Activated CD4-positive, alpha-beta T cell treated with anti-CD3 and anti-CD28 coated beads for 4 hours (primary cell): ENCODE measurements around the gene SNRPB2.

Experiments
- DNase-seq, 2 donors: peaks; one replicate each; pipeline ENCODE4 v3.0.0-alpha.2; 2020

Gene SNRPB2

DNA sequence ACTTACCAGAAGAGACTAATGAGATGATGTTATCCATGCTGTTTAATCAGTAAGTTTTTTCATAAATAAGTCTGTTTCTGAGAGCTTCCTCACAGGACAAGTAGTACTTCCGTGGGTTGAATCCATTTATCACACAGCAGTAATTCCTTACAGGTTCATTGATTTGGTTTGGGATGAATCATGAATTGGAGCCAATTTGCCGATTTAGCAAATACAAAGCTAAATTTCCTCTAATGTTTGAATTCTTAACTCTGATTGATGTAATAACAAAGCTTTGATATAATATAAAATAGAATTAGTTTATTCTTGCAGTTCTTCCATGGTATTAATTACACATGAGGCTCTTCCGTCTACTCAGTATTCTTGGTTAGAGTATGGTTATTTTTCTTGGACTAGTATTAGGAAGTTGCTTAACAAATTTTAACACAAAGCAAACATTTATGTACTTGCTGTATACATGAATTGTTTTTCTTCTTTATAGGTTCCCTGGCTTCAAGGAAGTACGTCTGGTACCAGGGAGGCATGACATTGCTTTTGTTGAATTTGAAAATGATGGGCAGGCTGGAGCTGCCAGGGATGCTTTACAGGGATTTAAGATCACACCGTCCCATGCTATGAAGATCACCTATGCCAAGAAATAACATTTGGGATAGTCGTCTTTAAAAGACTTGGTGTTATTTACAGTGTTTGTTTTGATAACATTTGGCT lies 10.7 kb downstream of the SNRPB2 start:
- no peak for DNase-seq

DNA sequence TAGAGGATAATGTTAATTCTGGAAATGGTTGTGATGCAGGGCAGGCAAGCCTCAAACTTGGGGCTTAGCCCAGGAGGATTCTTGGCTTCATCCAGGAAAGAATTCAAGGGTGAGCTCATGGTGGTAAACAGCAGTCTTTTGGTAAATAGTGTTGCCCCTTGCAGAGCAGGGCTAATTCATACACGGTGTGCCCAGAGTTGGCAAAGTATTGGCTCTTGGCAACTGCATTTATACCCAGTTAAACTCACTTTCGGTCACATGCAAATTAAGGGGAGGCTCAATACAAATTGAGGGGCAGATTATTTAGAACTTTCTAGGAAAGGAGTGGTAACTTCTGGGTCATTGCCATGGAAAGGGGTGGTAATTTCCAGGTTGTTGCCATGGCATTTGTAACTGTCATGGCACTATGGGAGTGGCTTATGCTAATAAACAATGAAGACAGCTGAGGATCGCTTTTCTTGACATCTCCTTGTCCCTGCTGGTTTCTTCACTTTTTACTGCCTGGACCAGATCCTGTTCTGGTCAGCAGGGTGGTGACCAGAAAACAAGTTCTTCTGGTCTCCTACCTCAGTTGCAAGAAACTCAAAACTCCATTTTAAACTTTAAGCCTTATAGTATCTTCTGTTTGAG lies 14.5 kb downstream of the SNRPB2 start:
- DNase-seq: no peak

DNA sequence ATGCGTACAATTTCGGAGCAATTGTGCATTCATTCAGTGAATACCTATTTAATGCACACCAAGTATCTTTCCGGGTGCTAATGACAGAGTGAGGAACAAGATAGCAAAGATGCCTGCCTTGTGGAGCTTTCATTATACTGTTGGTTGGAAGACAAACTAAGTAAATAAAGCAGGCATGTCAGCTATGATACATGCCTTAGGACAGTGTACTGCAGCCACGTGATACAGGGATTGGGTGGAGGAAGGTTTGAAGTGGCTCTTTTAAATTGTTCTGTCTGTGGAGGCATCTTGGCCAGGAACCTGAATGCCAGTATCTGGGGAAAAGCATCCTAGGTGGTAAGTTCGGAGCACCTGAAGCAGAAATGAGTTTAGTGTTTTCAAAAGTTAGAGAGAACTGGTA lies 15.4 kb downstream of the SNRPB2 start:
- no peak for DNase-seq

DNA sequence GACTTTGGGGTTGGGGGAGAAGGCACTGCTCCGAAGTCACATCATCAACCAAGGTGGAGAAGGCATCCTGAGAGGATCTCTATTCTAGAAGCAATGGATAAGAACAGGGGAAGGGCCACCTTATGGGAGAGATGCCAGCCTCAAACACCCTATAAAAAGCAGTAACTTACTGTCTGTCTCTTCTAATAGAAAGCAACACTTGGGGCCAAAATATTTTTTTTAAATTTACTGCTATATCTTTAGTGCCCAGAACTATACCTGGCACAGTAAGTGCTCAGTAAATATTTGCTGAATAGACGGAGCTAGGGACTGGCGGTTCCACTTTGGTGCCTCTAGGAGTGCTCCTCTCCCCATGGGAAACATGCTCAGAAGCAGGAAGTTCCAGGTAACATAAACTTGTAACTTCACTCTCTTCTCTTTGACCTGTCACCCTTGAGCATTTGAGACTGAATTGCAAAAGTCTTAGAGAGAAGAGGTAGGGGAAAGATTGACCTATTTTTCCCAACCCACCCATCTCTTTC lies 17.5 kb downstream of the SNRPB2 start:
- DNase-seq: no peak

DNA sequence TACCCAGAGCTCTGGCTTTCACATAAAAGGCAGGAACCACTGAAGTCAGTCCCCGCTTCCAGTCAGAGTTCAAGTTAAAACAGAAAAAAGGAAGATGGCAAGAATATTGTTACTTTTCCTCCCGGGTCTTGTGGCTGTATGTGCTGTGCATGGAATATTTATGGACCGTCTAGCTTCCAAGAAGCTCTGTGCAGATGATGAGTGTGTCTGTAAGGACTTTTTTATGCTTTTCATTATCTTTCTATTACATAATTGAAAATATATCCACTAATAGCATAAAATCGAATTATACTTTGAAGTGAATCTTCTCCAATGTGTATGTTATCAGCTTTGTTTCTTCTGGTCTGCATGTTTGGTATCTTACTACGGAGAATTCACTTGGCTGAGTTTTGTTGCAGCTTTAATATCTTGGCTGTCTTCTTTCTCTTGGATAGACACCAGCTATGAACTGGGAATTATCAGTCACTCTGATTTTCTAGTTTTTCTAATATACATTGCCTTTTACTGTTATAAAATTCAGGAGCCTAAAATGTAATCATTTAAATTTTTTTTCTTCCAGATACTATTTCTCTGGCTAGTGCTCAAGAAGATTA lies 18.6 kb downstream of the SNRPB2 start, which contains the start of gene OTOR:
TSS of gene OTOR (plus strand) at position 51 of the 593 bp plus-strand sequence. CDS start at position 95, 44 bp downstream.
- no peak for DNase-seq

DNA sequence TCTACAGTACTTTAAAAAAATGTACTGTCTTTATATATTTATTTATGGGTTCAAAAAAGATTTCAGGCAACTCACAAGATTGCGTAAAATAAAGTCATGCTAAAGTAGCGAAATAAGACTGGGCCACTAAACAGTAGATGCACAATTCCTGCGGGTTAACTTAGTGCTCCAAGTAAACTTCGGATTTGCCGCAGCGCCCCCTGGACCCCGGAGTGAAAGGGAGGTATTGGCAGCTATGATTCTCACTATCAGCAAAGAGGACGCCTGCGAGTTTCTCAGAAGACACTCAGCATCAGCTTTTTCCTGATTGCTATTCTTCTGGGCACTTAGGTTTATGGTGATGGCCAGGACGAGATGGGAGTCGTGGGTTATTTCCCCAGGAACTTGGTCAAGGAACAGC lies 19.7 kb downstream of the SNRPB2 start:
- DNase-seq: no peak

DNA sequence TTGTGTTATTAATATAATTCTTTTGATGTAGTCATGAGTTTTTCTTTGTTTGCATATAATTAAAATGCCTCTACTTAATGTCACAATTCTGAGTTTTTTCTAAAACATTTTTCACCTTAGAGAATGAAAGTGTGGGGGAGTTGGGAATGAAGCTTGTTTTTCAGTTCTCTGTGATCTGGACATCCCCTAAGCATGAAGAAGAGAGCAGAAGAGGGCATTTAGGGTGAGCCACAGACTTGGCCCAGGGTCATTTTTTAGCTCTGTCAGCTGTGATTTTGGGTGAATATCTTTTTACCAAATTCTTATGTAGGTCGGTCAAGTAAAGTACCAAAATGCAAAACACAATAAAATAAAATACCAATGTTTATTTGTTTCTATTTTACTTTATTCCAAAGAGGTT lies 22.3 kb downstream of the SNRPB2 start:
- no peak for DNase-seq

DNA sequence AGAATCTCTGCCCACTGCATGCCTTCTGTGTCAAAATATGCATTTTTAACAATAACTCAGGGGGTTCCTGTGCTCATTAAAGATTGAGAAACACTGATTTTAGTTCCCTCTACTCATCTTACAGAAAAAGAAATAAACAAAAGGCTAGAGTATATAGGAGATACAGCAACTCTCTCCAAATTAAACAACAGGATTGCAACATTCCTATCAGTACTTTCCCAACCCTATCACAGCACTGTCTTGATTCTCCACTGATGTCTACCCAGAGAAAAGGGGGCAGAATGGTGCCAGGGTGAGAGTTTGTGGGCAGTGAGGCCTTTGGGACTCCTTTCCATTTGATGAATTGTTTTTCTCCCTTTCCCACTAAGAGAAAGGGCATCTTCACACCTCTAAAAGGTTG lies 23.1 kb downstream of the SNRPB2 start:
- no peak for DNase-seq

DNA sequence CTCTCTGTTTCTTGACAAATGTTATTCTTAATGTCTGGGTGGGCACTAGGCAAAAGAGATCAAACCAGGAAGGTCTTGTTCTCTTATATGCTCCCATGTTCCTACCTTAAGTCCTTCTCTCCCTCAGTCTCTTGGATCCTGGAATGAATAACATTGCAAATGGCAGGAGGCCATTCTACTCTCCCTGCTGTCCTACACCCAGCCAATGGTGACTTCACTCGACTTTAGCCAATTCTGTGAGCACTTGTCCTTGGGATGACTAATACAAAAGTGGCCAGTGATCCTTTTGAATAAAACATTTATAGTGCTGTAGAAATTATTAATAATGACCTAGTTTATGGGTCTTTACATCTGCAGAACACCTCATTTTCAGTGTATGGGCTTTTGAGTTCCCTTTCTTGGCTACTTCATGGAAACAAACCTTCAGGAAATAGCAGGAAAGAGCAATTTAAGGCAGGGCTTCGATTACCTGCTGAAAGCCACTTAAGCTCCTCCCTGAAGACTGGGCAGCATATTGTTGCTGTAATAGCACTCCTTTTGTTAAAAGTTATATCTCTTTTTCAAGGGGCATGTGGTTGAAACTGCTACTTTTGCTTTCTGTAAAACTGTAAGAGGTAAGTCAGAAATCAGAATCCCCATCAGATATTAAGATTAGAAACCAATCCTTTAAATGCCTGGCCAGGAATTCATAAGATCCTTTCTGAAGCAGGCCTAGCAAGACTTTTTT lies 28.8 kb downstream of the SNRPB2 start:
- DNase-seq: no peak

DNA sequence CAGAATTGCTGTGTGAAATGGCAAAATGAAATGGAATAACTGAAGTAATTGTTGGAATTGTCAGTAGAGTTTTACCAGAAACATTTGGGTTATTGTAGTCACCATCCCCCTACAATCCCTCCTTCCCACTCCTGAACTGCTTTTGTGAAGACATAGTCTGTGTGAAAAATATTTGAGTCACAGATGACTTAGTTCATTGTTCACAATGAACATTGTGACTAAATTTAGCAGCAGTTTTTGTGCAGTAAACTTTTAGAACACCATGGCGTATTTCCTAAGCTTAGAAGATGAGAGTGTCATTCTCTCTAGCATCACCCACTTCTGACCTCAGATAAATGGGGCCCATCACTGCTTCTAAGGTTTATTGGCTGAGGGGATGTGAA lies 29.3 kb downstream of the SNRPB2 start:
- DNase-seq: no peak

DNA sequence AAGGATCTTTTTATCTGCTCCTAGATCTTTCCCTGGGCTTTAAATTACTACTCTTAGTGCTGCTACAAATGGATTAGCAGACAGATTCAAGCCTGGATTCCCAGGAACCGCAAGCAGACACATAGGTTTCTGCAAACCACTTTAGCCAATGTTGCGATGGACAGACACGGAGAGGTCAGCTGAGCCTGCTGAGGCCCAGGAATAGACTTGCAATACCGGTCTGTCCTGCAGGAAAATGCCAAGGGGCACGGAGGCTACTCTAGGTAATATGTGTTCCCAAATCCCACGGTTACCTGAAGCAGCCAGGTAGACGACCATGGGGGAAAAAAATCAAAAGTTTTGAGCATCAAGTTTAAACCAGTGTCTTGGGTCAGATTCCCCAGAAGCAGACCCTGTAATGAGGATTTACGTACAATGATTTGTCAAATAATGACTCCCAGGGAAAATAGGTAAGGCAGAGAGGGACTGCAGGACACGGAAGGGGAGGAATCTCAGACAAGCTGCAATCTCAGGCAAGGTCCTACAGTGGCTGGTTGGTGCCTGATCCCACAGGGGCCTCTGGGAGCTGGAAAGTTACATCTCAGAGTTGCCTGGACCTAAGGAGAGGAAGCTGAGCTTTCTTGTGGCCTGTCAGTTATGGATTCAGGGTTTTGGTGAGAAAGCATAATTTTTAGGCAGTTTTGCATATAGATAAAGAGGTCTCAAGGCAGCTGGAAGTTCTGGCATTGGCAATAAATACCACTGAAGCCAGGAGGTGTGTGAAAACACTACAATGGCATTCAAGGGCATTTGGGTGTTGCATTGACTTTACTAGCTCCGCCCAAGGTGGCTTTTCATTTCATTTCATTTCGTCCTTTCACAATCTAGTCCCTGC lies 30.8 kb downstream of the SNRPB2 start:
- no peak for DNase-seq

DNA sequence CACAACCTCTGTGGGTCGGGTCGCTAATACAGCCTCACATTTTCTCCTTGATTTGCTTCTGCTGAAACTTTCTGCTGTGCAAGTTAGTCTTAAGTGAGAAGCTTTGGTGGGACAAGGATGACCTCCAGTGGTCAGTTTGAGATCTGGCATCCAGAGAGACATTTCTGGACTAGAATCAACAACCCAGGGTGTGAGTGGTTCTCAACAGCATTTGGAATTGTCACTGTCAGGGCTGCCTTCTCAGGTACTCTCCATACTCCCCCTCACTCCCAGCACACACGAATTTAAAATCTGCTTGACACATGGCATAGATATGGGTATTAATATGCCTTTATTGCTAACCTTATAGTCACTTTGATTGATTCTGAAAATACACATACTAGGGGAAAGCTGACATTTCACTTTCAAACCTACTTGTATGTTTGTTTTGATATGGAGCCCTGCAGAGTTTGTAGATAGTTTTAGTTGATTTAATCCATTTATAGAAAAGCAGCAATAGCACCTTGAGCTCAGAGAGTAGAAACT lies 31.5 kb downstream of the SNRPB2 start:
- peak; percentile 13 to 52 for DNase-seq

DNA sequence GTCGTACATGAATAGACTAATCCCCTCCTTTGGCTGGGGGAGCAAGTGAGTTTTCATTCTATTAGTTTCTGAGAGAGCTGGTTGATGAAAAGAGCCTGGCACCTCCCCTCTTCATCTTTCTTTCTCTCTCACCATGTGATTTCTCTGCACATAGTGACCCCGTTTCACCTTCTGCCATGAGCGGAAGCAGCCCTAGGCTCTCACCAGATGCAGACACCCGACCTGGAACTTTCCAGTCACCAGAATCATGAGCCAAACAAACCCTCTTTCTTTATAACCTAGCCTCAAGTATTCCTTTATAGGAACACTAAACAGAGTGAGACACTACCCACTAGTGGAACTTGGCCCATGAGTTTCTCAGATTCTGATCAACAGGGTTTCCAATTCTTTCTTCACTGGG lies 34.7 kb downstream of the SNRPB2 start:
- DNase-seq: no peak

DNA sequence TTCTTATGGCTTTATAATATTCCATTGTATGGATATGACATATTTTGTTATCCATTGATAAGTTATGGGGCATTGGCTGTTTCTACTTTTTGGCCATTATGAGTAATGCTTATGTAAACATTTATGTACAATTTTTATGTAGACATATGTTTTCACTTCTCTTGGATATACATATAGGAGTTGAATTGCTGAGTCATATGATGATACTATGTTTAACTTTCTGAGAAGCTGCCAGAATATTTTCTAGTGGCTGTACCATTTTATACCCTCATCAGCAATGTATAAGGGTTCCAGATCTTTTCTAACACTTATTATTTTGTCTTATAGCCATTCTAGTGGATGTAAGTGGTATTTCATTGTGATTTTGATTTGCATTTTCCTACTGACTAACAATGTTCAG lies 41.4 kb downstream of the SNRPB2 start:
- DNase-seq: no peak

DNA sequence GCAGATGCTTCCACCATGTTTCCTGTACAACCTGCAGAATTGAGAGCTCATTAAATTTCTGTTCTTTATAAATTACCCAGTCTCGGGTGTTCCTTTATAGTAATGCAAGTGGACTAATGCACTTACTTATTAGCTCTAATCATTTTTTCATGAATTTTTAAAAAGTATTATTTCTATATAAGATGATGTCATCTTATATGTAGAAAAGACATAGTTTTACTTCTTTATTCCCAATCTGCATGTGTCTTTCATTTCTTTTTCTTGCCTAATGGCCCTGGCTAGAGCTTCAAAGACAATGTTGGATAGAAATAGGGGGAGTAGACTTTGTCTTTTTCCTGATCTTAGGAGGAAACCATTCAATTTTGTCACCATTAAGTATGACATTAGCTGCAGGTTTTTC lies 46.1 kb downstream of the SNRPB2 start:
- no peak for DNase-seq

DNA sequence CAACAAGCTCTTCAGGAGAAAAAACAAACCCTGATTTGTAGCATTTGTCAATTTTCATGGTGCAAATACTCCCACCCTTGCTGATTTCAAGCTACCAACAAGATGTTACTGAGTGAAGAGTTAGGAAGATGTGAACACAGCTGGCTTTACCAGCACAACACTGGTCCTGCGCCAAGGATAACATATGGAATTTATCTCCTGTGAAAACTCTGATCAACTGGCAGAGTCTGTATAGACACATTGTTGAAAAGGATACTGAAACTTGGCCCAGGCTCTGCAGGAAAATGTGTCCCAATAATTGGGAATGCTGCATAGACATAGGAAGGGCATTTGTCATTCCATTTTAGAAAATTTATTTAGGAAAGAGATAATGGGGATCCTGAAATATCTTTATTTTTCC lies 47.3 kb downstream of the SNRPB2 start:
- no peak for DNase-seq

DNA sequence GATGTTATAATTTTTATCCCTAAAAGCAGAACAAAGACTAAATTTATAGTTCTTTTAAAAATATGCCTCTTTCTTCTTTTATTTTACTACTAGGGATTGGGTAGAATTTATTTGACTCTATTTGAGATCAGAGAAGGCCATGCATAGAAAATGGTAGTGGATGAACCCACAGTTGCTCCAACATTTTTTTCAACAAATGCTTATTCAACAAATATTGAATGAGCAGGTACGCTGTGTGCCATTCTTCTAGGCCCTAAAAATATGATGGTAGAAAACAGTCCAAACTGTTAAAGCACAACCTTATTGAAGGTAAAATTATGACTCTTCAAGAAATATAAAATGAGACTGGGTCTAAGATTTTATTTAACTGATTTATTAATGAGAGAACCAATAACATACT lies 48.3 kb downstream of the SNRPB2 start:
- no peak for DNase-seq

DNA sequence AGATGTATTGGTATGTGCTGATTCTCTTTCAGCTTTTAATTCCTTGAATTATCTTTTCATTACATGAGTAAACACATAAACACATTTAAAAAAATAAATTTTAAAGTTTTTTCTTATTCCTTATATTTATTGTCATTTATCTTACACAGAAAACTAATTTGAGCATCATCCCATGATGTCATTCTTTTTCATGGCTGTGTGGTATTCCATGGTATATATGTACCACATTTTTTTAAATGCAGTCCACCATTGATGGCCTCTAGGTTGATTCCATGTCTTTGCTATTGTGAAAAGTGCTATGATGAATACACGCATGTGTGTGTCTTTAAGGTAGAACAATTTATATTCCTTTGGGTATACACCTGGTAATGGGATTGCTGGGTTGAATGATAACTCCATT lies 51.7 kb downstream of the SNRPB2 start:
- no peak for DNase-seq

DNA sequence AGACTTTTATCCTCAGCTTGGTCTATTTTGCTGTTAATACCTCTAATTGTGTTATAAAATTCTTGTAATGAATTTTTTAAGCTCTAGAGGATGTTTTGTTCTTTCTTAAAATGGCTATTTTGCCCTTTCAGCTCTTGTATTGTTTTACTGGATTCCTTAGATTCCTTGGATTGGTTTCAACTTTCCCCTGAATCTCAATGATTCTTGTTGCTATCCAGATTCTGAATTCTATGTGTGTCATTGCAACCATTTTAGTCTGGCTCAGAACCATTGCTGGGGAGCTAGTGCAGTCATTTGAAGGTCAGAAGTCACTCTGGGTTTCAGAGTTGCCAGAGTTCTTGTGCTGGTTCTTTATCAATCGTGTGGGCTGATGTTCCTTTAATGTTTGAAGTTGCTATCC lies 55.4 kb downstream of the SNRPB2 start:
- DNase-seq: no peak
